Measurements from ENCODE around the gene TXNDC5. TPM values are rescaled to one million over a fixed set of nuclear protein-coding genes. Genes with fewer than 3 reads are reported as not detected.

TXNDC5 gene
- total RNA-seq, 1 donor from 2014 or later: 192 TPM

GRCh38 chr6:7881765-7882500 lies 28.7 kb downstream of the TXNDC5 start:
- intact Hi-C loops (cut with DNase I): no loop called here

GRCh38 chr6:7880718-7881107 lies 29.9 kb downstream of the TXNDC5 start:
- DNase-seq (ENCODE audit: low spot score in 2 of 2): no peak
- H3K9me3 ChIP-seq: no peaks in the 10 kb centered on the region
- TF ChIP-seq CTCF (IDR thresholded peaks at IDR 0.05): no peak
- H3K27me3 ChIP-seq: no peaks in the 10 kb centered on the region
- no peaks in the 10 kb centered on the region for H3K4me1 ChIP-seq
- peaks cover 36 to 54% of the 10 kb centered on the region in 2 donors for H3K36me3 ChIP-seq
- no peak overlapping the region for H3K27ac ChIP-seq
- intact Hi-C loops (cut with DNase I): no loop called here
- H3K4me3 ChIP-seq: no peak overlapping the region

More at GRCh38 chr6:7881765-7882500, 28.7 kb downstream of the TXNDC5 start:
- no peak for DNase-seq (ENCODE audit: low spot score in 2 of 2)
- H3K27ac ChIP-seq: no peak overlapping the region
- no peaks in the 10 kb centered on the region for H3K9me3 ChIP-seq
- no peaks in the 10 kb centered on the region for H3K4me1 ChIP-seq
- peaks cover 48 to 66% of the 10 kb centered on the region in 2 donors for H3K36me3 ChIP-seq
- no peak for TF ChIP-seq CTCF (IDR thresholded peaks at IDR 0.05)
- no peaks in the 10 kb centered on the region for H3K27me3 ChIP-seq
- no peak overlapping the region for H3K4me3 ChIP-seq

- no peaks in the 10 kb centered on the region for H3K4me1 ChIP-seq
- peaks cover 36 to 49% of the 10 kb centered on the region in 2 donors for H3K36me3 ChIP-seq
- H3K9me3 ChIP-seq: no peaks in the 10 kb centered on the region
- H3K27ac ChIP-seq: no peak overlapping the region
- DNase-seq (ENCODE audit: low spot score in 2 of 2): no peak
- H3K27me3 ChIP-seq: no peaks in the 10 kb centered on the region
- intact Hi-C loops (cut with DNase I): no loop called here
- no peak for TF ChIP-seq CTCF (IDR thresholded peaks at IDR 0.05)
- H3K4me3 ChIP-seq: no peak overlapping the region
Measured at GRCh38 chr6:7879980-7880717, 30.4 kb downstream of the TXNDC5 start.

GRCh38 chr6:7879579-7879978 lies 31.0 kb downstream of the TXNDC5 start:
- H3K4me1 ChIP-seq: no peaks in the 10 kb centered on the region
- no peak overlapping the region for H3K4me3 ChIP-seq
- intact Hi-C loops (cut with DNase I): no loop called here
- TF ChIP-seq CTCF (IDR thresholded peaks at IDR 0.05): no peak
- H3K36me3 ChIP-seq: peaks cover 33 to 43% of the 10 kb centered on the region in 2 donors
- H3K27me3 ChIP-seq: no peaks in the 10 kb centered on the region
- no peaks in the 10 kb centered on the region for H3K9me3 ChIP-seq
- no peak overlapping the region for H3K27ac ChIP-seq
- no peak for DNase-seq (ENCODE audit: low spot score in 2 of 2)

- Histone ChIP-seq H3K27ac (no peak overlapping the region), H3K27me3 (no peaks in the 10 kb centered on the region), H3K4me3 (no peak overlapping the region), H3K36me3 (peaks cover 29 to 38% of the 10 kb centered on the region in 2 donors), H3K9me3 (no peaks in the 10 kb centered on the region), H3K4me1 (no peaks in the 10 kb centered on the region)
- TF ChIP-seq CTCF (IDR thresholded peaks at IDR 0.05): no peak
- intact Hi-C loops (cut with DNase I): no loop called here
- no peak for DNase-seq (ENCODE audit: low spot score in 2 of 2)
Measured at GRCh38 chr6:7879043-7879442, 31.5 kb downstream of the TXNDC5 start.
